ENCODE results near the gene ST6GAL2.

GRCh38 chr2:106831816-106832569 is 54.0 kb downstream of the ST6GAL2 start:
- no peak for TF ChIP-seq KLF16 (IDR thresholded peaks at IDR 0.05)
- no peak for TF ChIP-seq CTCF (IDR thresholded peaks at IDR 0.05 in 2 of 3, conservative IDR thresholded peaks at IDR 0.05 in 1 of 3; ENCODE audit: insufficient read depth in 2 of 3, low read depth in 1 of 3, low read length in 3 of 3)
